Measurements from ENCODE around the gene MIB2.

Gene MIB2

DNA sequence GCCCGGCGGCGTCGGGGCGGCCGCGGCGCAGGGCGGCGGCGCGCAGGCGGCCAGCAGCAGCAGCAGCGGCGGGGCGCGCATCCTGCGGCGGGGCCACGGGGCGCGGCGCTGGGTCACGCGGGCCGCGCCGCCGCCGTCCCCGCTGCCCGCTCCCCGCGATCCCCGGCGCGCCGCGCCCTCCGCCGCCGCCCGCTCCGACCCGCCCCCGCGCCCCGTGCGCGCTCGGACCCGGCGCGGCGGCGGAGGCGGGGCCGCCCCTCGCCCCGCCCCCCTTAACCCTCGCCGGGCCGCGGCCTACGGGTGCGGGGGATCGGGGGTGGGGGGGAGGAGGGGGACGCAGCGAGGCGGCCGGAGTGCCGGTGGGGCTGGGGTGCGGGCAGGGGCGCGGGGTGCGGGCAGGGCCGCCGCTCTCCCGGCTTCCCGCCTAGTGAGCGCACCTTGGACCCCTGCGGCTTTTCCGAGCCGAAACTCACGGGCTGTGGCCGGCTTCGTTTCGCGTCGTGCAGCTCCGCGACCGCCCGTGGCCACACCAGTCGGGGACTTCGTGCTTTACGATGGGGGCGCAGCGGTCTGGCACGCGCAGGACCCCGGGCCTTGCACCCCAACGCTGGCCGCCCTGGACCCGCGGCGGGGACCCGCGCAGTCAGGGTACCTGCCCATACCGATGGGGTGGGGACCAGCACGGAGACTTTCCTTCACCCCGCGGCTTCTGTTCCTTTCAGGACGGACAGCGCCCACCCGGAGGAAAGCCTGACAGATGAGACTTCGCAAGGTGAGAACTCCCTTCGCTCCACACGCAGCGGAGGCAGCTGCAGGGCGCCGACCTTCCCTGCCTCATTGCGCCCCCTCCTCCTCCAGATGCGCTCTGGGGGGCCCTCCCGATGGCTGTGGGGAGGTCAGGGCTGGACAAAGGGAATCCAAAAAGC is 15.1 kb upstream of the MIB2 start, which contains the start of gene FNDC10:
FNDC10 (minus strand) TSS at position 201 of the 926 bp plus-strand sequence; CDS start at position 81, 120 bp downstream.
- no peak for TF ChIP-seq CTCF (IDR thresholded peaks at IDR 0.05)

GRCh38 chr1:1600861-1601563 is 14.3 kb upstream of the MIB2 start:
- no peak for TF ChIP-seq CTCF (IDR thresholded peaks at IDR 0.05)

GRCh38 chr1:1601564-1602303 is 13.6 kb upstream of the MIB2 start:
- TF ChIP-seq CTCF (IDR thresholded peaks at IDR 0.05) = no peak

DNA sequence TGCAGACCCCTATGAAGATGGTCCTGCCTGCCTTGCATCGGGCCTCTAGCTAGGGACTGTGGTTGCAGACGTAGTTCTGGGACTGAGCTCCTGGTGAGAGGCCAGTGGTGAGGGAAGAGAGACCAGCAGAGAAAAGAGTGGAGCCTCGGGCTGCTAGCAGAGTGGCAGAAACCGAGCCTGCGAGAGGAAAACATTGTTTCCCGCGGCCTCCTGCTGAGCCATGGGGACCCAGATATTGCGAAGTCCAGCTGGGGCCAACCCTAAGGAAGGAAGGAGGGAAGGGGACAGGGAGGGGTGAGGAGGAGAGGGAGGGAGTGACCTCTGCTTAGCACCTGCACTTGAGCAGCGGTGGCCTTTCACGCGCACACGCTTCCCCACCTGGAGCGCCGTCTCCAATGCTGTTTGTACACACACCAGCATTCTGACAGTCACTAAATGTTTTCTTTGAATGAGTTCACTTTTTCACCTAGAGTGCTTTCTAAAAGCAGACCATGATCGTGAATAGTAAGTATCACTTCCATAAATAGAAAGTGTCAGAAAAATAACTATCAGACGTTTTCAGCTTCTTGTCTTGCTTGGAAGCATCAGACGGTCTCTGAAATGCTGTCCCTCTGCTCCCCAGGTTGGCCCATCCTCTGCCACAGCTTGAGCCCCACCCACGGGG is 12.9 kb upstream of the MIB2 start:
- no peak for TF ChIP-seq CTCF (IDR thresholded peaks at IDR 0.05)

- no peak for TF ChIP-seq CTCF (IDR thresholded peaks at IDR 0.05)
Observed at GRCh38 chr1:1602968-1603506, 12.3 kb upstream of the MIB2 start.

GRCh38 chr1:1603671-1604373 is 11.5 kb upstream of the MIB2 start:
- no peak for TF ChIP-seq CTCF (IDR thresholded peaks at IDR 0.05)

Measured in LNCAP (cell line).